Uterus (tissue), 2 donors: Measurements from ENCODE around the gene CPNE7.

ENCODE experiments used
- CTCF ChIP-seq, 4 experiments: fragments of 200-600 bp in 2 of 4; fragments of 450-650 bp in 2 of 4; sonication (generic) in 2 of 4; IDR thresholded peaks; one replicate each; pipeline ENCODE4 v1.5.1; 2016 to 2019; ENCODE audit warnings: antibody characterized with exemption in 4 of 4, mild to moderate bottlenecking in 2 of 4, moderate library complexity in 1 of 4
- POLR2A ChIP-seq, 2 donors: fragments of 450-650 bp; IDR thresholded peaks; one replicate each; pipeline ENCODE4 v1.6.1; 2016; ENCODE audit warnings: antibody characterized with exemption in 2 of 2, mild to moderate bottlenecking in 1 of 2, moderate library complexity in 1 of 2

GRCh38 chr16:89641458-89642119 is 66.0 kb downstream of the CPNE7 start:
- no peak for TF ChIP-seq CTCF (IDR thresholded peaks at IDR 0.05)
- no peak for TF ChIP-seq POLR2A (IDR thresholded peaks at IDR 0.05)
